GM21825 (cell line): ENCODE results near the gene TGFBR2.

Experiments used
- ATAC-seq: cut with Tn5 transposase; IDR thresholded peaks from one replicate; pipeline ENCODE4 v1.9.1; 2021; ENCODE audit warnings: mild to moderate bottlenecking, moderate library complexity; ENCODE audit not compliant: unreplicated experiment

The TGFBR2 gene

GRCh38 chr3:30600572-30600971 lies 5.8 kb upstream of the TGFBR2 start:
- ATAC-seq, result no peak

- no peak for ATAC-seq
Observed at GRCh38 chr3:30602946-30603345, 3.5 kb upstream of the TGFBR2 start.

GRCh38 chr3:30604093-30604492 lies 2.3 kb upstream of the TGFBR2 start:
- no peak for ATAC-seq

- no peak for ATAC-seq
Observed at GRCh38 chr3:30604558-30604957, 1.8 kb upstream of the TGFBR2 start.

GRCh38 chr3:30605005-30605404 lies 1.4 kb upstream of the TGFBR2 start:
- no peak for ATAC-seq

- no peak for ATAC-seq
Observed at GRCh38 chr3:30605706-30606300, 598 bp upstream of the TGFBR2 start.

- peak; percentile 56 for ATAC-seq
Observed at GRCh38 chr3:30607032-30607833, 832 bp downstream of the TGFBR2 start.

GRCh38 chr3:30608598-30608947 lies 2.2 kb downstream of the TGFBR2 start:
- no peak for ATAC-seq

- no peak for ATAC-seq
Observed at GRCh38 chr3:30609930-30610701, 3.7 kb downstream of the TGFBR2 start.

- ATAC-seq, result no peak
Observed at GRCh38 chr3:30610702-30611368, 4.4 kb downstream of the TGFBR2 start.

- ATAC-seq, result no peak
Observed at GRCh38 chr3:30611613-30612436, 5.4 kb downstream of the TGFBR2 start.

GRCh38 chr3:30612437-30613132 lies 6.2 kb downstream of the TGFBR2 start:
- ATAC-seq, result no peak

- ATAC-seq, result no peak
Observed at GRCh38 chr3:30613133-30613825, 6.9 kb downstream of the TGFBR2 start.

- no peak for ATAC-seq
Observed at GRCh38 chr3:30614373-30614772, 8.0 kb downstream of the TGFBR2 start.

GRCh38 chr3:30614943-30615342 lies 8.5 kb downstream of the TGFBR2 start:
- no peak for ATAC-seq

GRCh38 chr3:30615615-30616346 lies 9.4 kb downstream of the TGFBR2 start:
- no peak for ATAC-seq

GRCh38 chr3:30616347-30617027 lies 10.1 kb downstream of the TGFBR2 start:
- ATAC-seq, result no peak

- ATAC-seq, result no peak
Observed at GRCh38 chr3:30617069-30617468, 10.7 kb downstream of the TGFBR2 start.
